Measurements from ENCODE around the gene ALPG.

Gene ALPG

DNA sequence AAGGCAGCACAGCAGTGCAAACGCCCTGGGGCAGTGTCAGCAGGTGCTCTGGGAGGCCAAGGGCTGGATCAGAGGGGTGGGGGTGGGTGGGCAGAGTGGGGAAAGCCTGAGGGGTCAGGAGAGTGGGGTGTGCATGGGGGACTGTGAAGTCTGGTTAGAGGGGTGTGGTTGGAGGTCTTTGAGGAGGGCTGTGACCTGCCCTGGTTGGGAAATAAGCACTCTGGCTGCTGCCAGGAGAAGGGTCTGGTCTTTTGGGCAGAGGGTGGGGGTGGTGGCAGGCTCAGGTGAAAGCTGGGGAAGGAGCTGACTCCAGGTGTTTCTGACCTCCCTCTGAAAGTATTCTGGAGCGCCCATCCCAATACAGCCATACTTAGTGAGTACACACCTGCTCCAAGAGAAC lies 53.5 kb downstream of the ALPG start:
- DNase-seq = no peak
